CD14-positive monocyte (primary cell): Measurements from ENCODE around the gene PPFIA4. TPM values are rescaled to one million over a fixed set of nuclear protein-coding genes. Genes with fewer than 3 reads are reported as not detected.

Experiments used
- DNase-seq, 3 donors: peaks; one replicate each; pipeline ENCODE4 v3.0.0-alpha.2; 2011 to 2022
- H2AFZ ChIP-seq: 2 replicates; pipeline ENCODE4 v1.6.0; 2012; ENCODE audit warnings: mild to moderate bottlenecking, low read depth, low read length, inconsistent platforms; ENCODE audit not compliant: insufficient read depth, poor library complexity, severe bottlenecking
- H3K27ac ChIP-seq, 2 donors: 1 replicate in 1 of 2; 2 replicates in 1 of 2; pipeline ENCODE4 v1.5.1; 2012 to 2013; ENCODE audit warnings: low read length in 2 of 2, control low read depth in 1 of 2, inconsistent platforms in 1 of 2, low read depth in 1 of 2, mild to moderate bottlenecking in 1 of 2
- H3K27me3 ChIP-seq, 2 donors: one replicate each; pipeline versions ENCODE4 v1.6.0 to v1.6.1; 2011 to 2013; ENCODE audit warnings: low read length in 2 of 2; ENCODE audit not compliant: control insufficient read depth in 2 of 2, insufficient read depth in 2 of 2
- H3K36me3 ChIP-seq, 2 donors: replicated peaks in 1 of 2; 1 replicate in 1 of 2; 2 replicates in 1 of 2; pipeline versions ENCODE4 v1.5.1 to v1.6.1; 2012 to 2013; ENCODE audit warnings: low read length in 2 of 2, control low read depth in 1 of 2, inconsistent platforms in 1 of 2, mild to moderate bottlenecking in 1 of 2; ENCODE audit not compliant: insufficient read depth in 2 of 2, control insufficient read depth in 1 of 2
- H3K4me1 ChIP-seq, 2 donors: 1 replicate in 1 of 2; 2 replicates in 1 of 2; pipeline versions ENCODE4 v1.5.1 to v1.6.1; 2012 to 2013; ENCODE audit warnings: low read length in 2 of 2, control low read depth in 1 of 2, inconsistent platforms in 1 of 2, mild to moderate bottlenecking in 1 of 2, moderate library complexity in 1 of 2; ENCODE audit not compliant: insufficient read depth in 2 of 2, control insufficient read depth in 1 of 2
- H3K4me2 ChIP-seq: replicated peaks from 2 replicates; pipeline ENCODE3; 2012; ENCODE audit warnings: low read length, moderate library complexity, mild to moderate bottlenecking; ENCODE audit not compliant: poor library complexity, severe bottlenecking; ENCODE audit errors: extremely low read depth
- H3K4me3 ChIP-seq, 3 experiments: fragments of 200-600 bp in 1 of 3; sonication (generic) in 1 of 3; replicated peaks in 1 of 3; 1 replicate in 2 of 3; 2 replicates in 1 of 3; pipeline ENCODE4 v1.5.1; 2011 to 2013; ENCODE audit warnings: low read length in 3 of 3, mild to moderate bottlenecking in 3 of 3, control low read depth in 2 of 3, low read depth in 2 of 3, inconsistent platforms in 1 of 3, moderate library complexity in 1 of 3
- H3K79me2 ChIP-seq: 2 replicates; pipeline ENCODE4 v1.6.0; 2012; ENCODE audit warnings: mild to moderate bottlenecking, control low read depth, inconsistent platforms, low read length, moderate library complexity; ENCODE audit not compliant: insufficient read depth
- H3K9ac ChIP-seq: 2 replicates; pipeline ENCODE4 v1.6.0; 2017; ENCODE audit warnings: low read length, mild to moderate bottlenecking; ENCODE audit not compliant: insufficient read depth, poor library complexity, severe bottlenecking
- H3K9me3 ChIP-seq, 2 donors: replicated peaks in 1 of 2; 1 replicate in 1 of 2; 2 replicates in 1 of 2; pipeline versions ENCODE4 v1.5.1 to v1.6.1; 2012 to 2013; ENCODE audit warnings: low read length in 2 of 2, control low read depth in 1 of 2; ENCODE audit not compliant: control insufficient read depth in 1 of 2, insufficient read depth in 1 of 2
- H4K20me1 ChIP-seq: 2 replicates; pipeline ENCODE4 v1.6.0; 2012; ENCODE audit warnings: mild to moderate bottlenecking, low read length, control low read depth, moderate library complexity; ENCODE audit not compliant: insufficient read depth
- H3K27ac Mint-ChIP-seq, 7 donors: one replicate each; pipeline ENCODE4 v1.8.0; 2020; ENCODE audit warnings: mild to moderate bottlenecking in 7 of 7, mixed read lengths in 7 of 7, moderate library complexity in 6 of 7, inconsistent platforms in 2 of 7
- H3K27me3 Mint-ChIP-seq, 3 donors: one replicate each; pipeline ENCODE4 v1.8.0; 2021 to 2022; ENCODE audit warnings: low read depth in 3 of 3, mild to moderate bottlenecking in 3 of 3, mixed read lengths in 3 of 3, moderate library complexity in 3 of 3, inconsistent platforms in 1 of 3
- H3K36me3 Mint-ChIP-seq, 2 donors: one replicate each; pipeline ENCODE4 v1.8.0; 2020; ENCODE audit warnings: mixed read lengths in 2 of 2, inconsistent platforms in 1 of 2, mild to moderate bottlenecking in 1 of 2
- H3K4me1 Mint-ChIP-seq: one replicate; pipeline ENCODE4 v1.8.0; 2020; ENCODE audit warnings: mild to moderate bottlenecking, mixed read lengths
- H3K4me3 Mint-ChIP-seq, 2 donors: one replicate each; pipeline ENCODE4 v1.8.0; 2020; ENCODE audit warnings: mild to moderate bottlenecking in 2 of 2, mixed read lengths in 2 of 2, moderate library complexity in 1 of 2
- H3K9me3 Mint-ChIP-seq, 7 donors: one replicate each; pipeline ENCODE4 v1.8.0; 2020 to 2022; ENCODE audit warnings: mixed read lengths in 7 of 7, mild to moderate bottlenecking in 6 of 7, moderate library complexity in 6 of 7, inconsistent platforms in 2 of 7
- WGBS: methylation state at CpG from one replicate; pipeline ENCODE4 v1.1.5; 2013; ENCODE audit warnings: missing lambda C conversion rate; ENCODE audit not compliant: insufficient coverage; 5-methylcytosine and 5-hydroxymethylcytosine counted together
- intact Hi-C, 2 donors: fragments of 100-400 bp; cut with micrococcal nuclease; formaldehyde crosslinking; loops; one replicate each; pipeline versions ENCODE4 v1.15.0 to v1.15.1; 2023
- polyA plus RNA-seq, 3 donors: library from polyadenylated mRNA; depleted of rRNA in 1 of 3; unstranded in 2 of 3; stranded (reverse) in 1 of 3; fragments of 300-500 nt in 2 of 3; fragments of >200 nt in 1 of 3; fragmentation: Illumina TruSeq in 2 of 3; gene quantifications; 1 replicate in 2 of 3; 2 replicates in 1 of 3; pipeline ENCODE4 v1.2.3, GENCODE V29; 2012 to 2021
- TF ChIP-seq, protein P1 (sequence below): fragments of 200-600 bp; IDR thresholded peaks from one replicate; pipeline ENCODE4 v1.8.0; 2022; ENCODE audit warnings: antibody characterized with exemption, mild to moderate bottlenecking

PPFIA4 gene
- polyA plus RNA-seq, 3 donors: 0.52 to 1.0 (median 0.97) TPM

- peaks cover 0 to 2% (median 1%) of the 10 kb centered on the region in 7 donors for H3K9me3 Mint-ChIP-seq
- intact Hi-C loops: no loop called here
- Histone ChIP-seq H3K9ac (peak overlapping the region; percentile 15), H3K4me2 (peak overlapping the region; percentile 43), H3K4me1 (peaks cover 32 to 34% of the 10 kb centered on the region in 2 donors), H3K27me3 (no peaks in the 10 kb centered on the region), H2AFZ (no peak overlapping the region), H3K4me3 (peak overlapping the region in 1 of 3 experiments; percentile 15), H3K36me3 (peaks cover 0 to 10% of the 10 kb centered on the region in 2 donors), H3K79me2 (no peaks in the 10 kb centered on the region), H3K9me3 (no peaks in the 10 kb centered on the region), H4K20me1 (no peaks in the 10 kb centered on the region), H3K27ac (no peak overlapping the region)
- 0% methylated on average over 2 of the region's 4 CpGs for WGBS
- H3K27ac Mint-ChIP-seq: peak overlapping the region in 4 of 7 donors; percentile 54 to 84 (median 70)
- H3K4me3 Mint-ChIP-seq: peak overlapping the region; percentile 13 to 72
- DNase-seq: peak; percentile 32 to 55 (median 48)
- peaks cover 2 to 4% (median 4%) of the 10 kb centered on the region in 3 donors for H3K27me3 Mint-ChIP-seq
- H3K4me1 Mint-ChIP-seq: peaks cover 56% of the 10 kb centered on the region
- TF ChIP-seq, protein P1, sequence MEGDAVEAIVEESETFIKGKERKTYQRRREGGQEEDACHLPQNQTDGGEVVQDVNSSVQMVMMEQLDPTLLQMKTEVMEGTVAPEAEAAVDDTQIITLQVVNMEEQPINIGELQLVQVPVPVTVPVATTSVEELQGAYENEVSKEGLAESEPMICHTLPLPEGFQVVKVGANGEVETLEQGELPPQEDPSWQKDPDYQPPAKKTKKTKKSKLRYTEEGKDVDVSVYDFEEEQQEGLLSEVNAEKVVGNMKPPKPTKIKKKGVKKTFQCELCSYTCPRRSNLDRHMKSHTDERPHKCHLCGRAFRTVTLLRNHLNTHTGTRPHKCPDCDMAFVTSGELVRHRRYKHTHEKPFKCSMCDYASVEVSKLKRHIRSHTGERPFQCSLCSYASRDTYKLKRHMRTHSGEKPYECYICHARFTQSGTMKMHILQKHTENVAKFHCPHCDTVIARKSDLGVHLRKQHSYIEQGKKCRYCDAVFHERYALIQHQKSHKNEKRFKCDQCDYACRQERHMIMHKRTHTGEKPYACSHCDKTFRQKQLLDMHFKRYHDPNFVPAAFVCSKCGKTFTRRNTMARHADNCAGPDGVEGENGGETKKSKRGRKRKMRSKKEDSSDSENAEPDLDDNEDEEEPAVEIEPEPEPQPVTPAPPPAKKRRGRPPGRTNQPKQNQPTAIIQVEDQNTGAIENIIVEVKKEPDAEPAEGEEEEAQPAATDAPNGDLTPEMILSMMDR: no peak
- H3K36me3 Mint-ChIP-seq: peaks cover 52 to 78% of the 10 kb centered on the region in 2 donors
These were observed 42.9 kb downstream of the PPFIA4 start for GRCh38 chr1:203069030-203069747.

- WGBS: 100% methylated on average over 3 of the region's 7 CpGs
- TF ChIP-seq, protein P1: no peak
- no peaks in the 10 kb centered on the region for H3K27me3 ChIP-seq
- peaks cover 5% of the 10 kb centered on the region for H3K79me2 ChIP-seq
- intact Hi-C loops: no loop called here
- H3K9ac ChIP-seq: no peak overlapping the region
- H3K27ac ChIP-seq: no peak overlapping the region
- H3K36me3 ChIP-seq: peaks cover 0 to 10% of the 10 kb centered on the region in 2 donors
- no peaks in the 10 kb centered on the region for H3K9me3 ChIP-seq
- Mint-ChIP-seq H3K4me1 (peaks cover 69% of the 10 kb centered on the region), H3K27ac (no peak overlapping the region), H3K27me3 (peaks cover 0 to 7% (median 6%) of the 10 kb centered on the region in 3 donors), H3K4me3 (no peak overlapping the region), H3K36me3 (peaks cover 38 to 57% of the 10 kb centered on the region in 2 donors), H3K9me3 (peaks cover 0 to 2% (median 0%) of the 10 kb centered on the region in 7 donors)
- H3K4me2 ChIP-seq: no peak overlapping the region
- no peak for DNase-seq
- H3K4me3 ChIP-seq: no peak overlapping the region
- peaks cover 54 to 58% of the 10 kb centered on the region in 2 donors for H3K4me1 ChIP-seq
- no peaks in the 10 kb centered on the region for H4K20me1 ChIP-seq
- H2AFZ ChIP-seq: no peak overlapping the region
These were observed 45.8 kb downstream of the PPFIA4 start for GRCh38 chr1:203072002-203072602.
